Naive B cell (primary cell): ENCODE results near the gene CALML4. TPM values are rescaled to one million over a fixed set of nuclear protein-coding genes. Genes with fewer than 3 reads are reported as not detected.
"Not testable (repeated sequence)": the region's sequence is repeated elsewhere in the genome, so short reads cannot be mapped to it uniquely, and the experiment has no call there.

ENCODE experiments used
- ATAC-seq, 2 donors: fragments of 150-1000 bp; cut with Tn5 transposase; 2 replicates each; pipeline ENCODE4 v1.10.0; 2021; ENCODE audit warnings: low read depth in 2 of 2, mild to moderate bottlenecking in 2 of 2, moderate library complexity in 2 of 2
- DNase-seq: peaks from one replicate; pipeline ENCODE4 v3.0.0; 2022
- H3K27ac Mint-ChIP-seq, 6 donors: one replicate each; pipeline ENCODE4 v1.8.0; 2020 to 2022; ENCODE audit warnings: mild to moderate bottlenecking in 6 of 6, mixed read lengths in 6 of 6, moderate library complexity in 5 of 6, inconsistent platforms in 2 of 6
- H3K27me3 Mint-ChIP-seq, 3 donors: one replicate each; pipeline ENCODE4 v1.8.0; 2021 to 2022; ENCODE audit warnings: mixed read lengths in 3 of 3, mild to moderate bottlenecking in 1 of 3
- H3K36me3 Mint-ChIP-seq, 2 donors: one replicate each; pipeline ENCODE4 v1.8.0; 2020 to 2022; ENCODE audit warnings: mixed read lengths in 2 of 2, inconsistent platforms in 1 of 2, mild to moderate bottlenecking in 1 of 2
- H3K4me1 Mint-ChIP-seq, 3 donors: one replicate each; pipeline ENCODE4 v1.8.0; 2020 to 2022; ENCODE audit warnings: mixed read lengths in 3 of 3, inconsistent platforms in 1 of 3, mild to moderate bottlenecking in 1 of 3, moderate library complexity in 1 of 3
- H3K4me3 Mint-ChIP-seq, 8 donors: one replicate each; pipeline ENCODE4 v1.8.0; 2020 to 2022; ENCODE audit warnings: mild to moderate bottlenecking in 8 of 8, mixed read lengths in 8 of 8, moderate library complexity in 8 of 8, inconsistent platforms in 2 of 8
- H3K9me3 Mint-ChIP-seq, 7 donors: one replicate each; pipeline ENCODE4 v1.8.0; 2020 to 2022; ENCODE audit warnings: mixed read lengths in 7 of 7, mild to moderate bottlenecking in 5 of 7, inconsistent platforms in 2 of 7, moderate library complexity in 1 of 7
- polyA plus RNA-seq, 6 donors: library from polyadenylated mRNA; unstranded; fragments of 300-500 nt; fragmentation: Illumina TruSeq; gene quantifications; one replicate each; pipeline ENCODE4 v1.2.3, GENCODE V29; 2021; ENCODE audit warnings: low read depth in 6 of 6

CALML4 gene, protein sequence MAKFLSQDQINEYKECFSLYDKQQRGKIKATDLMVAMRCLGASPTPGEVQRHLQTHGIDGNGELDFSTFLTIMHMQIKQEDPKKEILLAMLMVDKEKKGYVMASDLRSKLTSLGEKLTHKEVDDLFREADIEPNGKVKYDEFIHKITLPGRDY
- under 1 TPM in 1 of 6 donors, not detected in 5; 0.61 TPM for polyA plus RNA-seq

DNA sequence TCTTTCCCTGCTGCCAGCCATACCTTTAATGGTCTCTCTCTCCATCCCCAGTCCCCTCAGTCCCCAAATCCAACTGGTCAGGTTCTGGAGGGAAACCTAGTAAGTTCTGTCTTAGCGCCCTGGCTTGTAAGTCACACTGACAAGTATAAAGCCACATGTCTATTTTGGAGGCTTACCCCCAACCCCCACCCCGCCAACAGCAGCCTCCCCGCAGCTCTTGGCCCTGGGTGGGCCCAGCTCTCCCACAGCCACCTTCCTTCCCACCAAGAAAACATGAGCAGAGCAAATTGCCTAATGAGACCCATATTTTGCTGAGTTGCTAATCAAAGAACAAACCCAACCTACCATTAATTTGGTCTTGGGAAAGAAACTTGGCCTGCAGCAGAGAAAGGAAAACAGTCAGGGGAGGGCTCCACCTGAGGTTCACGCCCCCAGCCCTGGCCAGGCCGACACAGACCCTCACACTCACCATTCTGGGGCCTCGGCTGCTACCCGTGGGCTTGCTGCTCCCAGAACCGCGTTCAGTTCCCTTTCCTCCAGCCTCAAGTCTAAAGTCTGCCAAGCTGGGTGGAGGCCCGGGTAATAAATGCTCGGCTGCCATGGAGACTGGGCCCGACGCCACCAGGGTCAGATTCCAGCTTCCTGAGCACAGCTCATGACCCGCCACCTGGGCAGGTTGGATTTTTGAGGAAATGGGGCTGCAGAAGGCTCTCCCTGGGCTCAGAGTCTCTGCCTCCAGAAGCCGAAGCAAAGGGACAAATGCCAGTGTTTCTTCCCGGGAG is at the start of gene CALML4:
TSS of gene CALML4 (minus strand) at position 557 of the 782 bp plus-strand sequence. CDS start at position 472, 85 bp downstream.
- ATAC-seq, result no peak
- peak within 1 kb of the TSS in 4 of 6 donors; percentile 52 to 77 (median 62) for H3K27ac Mint-ChIP-seq
- peaks cover 24 to 39% (median 25%) of the 10 kb centered on the region in 3 donors for H3K4me1 Mint-ChIP-seq
- no peaks in the 10 kb centered on the region for H3K9me3 Mint-ChIP-seq
- peak within 1 kb of the TSS in 1 of 8 donors; percentile 25 for H3K4me3 Mint-ChIP-seq
- DNase-seq, result no peak
- no peaks in the 10 kb centered on the region for H3K27me3 Mint-ChIP-seq
- H3K36me3 Mint-ChIP-seq, result no peaks in the 10 kb centered on the region

DNA sequence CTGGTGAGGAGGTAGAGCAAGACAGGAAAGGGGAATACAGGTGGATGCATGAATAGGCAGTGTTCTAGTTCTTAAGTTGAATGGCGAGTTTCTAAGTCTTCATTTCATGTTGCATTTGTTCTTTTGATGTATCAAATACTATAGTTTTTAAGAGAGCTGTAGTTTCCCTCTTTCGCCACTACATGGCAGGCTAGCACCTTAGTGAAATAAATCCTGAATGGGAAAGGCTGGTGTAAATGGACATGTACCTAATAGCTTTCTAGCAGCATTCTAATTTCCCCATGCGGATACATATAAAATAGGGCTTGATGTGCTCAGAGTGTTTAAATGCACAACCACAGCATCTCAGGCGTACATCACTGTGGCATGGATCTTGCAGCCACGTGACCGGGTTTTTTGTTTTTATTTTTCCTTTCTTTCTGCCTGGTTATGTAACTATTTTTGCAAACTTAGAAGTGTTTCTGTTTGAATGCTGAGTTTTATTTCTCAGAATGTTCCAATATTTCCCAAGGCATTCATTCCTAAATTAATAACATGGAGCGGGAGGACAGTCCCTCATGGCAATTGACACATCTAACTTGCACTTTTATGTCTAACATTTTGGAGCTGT is 47.9 kb upstream of the CALML4 start:
- peaks cover 0 to 5% (median 0%) of the 10 kb centered on the region in 3 donors for H3K4me1 Mint-ChIP-seq
- H3K4me3 Mint-ChIP-seq, result peak overlapping the region in 1 of 8 donors; percentile 30
- H3K36me3 Mint-ChIP-seq, result no peaks in the 10 kb centered on the region
- H3K27me3 Mint-ChIP-seq, result peaks cover 8 to 29% (median 17%) of the 10 kb centered on the region in 3 donors
- DNase-seq, result peak; percentile 33
- H3K27ac Mint-ChIP-seq, result no peak overlapping the region
- peak; percentile 34 to 55 for ATAC-seq
- H3K9me3 Mint-ChIP-seq, result no peaks in the 10 kb centered on the region

DNA sequence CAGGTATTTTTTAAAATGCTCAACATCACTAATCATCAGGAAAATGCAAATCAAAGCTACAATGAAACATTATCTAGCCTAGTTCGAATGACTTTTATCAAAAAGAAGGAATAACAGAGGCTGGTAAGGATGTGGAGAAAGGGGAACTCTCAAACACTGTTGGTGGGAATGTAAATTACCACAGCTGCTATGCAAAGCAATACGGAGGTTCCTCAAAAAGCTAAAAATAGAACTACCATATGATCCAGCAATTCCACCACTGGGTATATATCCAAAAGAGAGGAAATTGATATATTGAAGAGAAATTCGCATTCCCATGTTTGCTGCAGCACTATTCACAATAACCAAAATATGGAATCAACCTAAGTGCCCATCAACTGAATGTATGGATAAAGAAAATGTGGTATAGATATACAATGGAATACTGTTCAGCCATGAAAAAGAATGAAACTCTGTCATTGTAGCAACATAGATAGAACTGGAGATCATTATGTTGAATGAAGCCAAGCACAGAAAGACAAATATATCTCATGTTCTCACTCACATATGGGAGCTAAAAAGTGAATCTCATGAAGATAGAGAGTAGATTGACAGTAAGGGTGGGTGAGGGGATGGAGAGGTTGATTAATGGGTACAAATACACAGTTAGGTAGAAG is 44.1 kb upstream of the CALML4 start:
- H3K36me3 Mint-ChIP-seq, result peaks cover 0 to 8% of the 10 kb centered on the region in 2 donors
- ATAC-seq (no peak), DNase-seq (no peak)
- H3K27ac Mint-ChIP-seq, result no peak overlapping the region
- no peak overlapping the region for H3K4me3 Mint-ChIP-seq
- peaks cover 0 to 13% (median 9%) of the 10 kb centered on the region in 7 donors for H3K9me3 Mint-ChIP-seq
- H3K27me3 Mint-ChIP-seq, result peaks cover under 1 to 7% (median 7%) of the 10 kb centered on the region in 3 donors
- H3K4me1 Mint-ChIP-seq, result no peaks in the 10 kb centered on the region

DNA sequence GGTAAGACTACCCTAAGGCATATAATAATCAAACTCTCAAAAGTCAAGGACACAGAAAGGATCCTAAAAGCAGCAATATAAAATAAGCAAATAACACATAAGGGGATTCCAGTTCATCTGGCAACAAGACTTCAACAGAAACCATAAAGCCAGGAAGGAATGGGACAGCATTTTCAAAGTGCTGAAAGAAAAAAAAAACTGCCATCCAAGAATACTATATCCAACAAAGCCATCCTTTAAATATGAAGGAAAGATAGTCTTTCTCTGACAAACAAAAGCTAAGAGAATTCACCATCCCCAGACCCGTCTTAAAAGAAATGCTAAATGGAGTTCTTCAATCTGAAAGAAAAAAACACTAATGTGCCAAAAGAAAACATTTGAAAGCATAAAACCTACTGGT is 39.1 kb upstream of the CALML4 start:
- DNase-seq (no peak), ATAC-seq (no peak)
- Mint-ChIP-seq H3K9me3 (peaks cover 0 to 38% (median 30%) of the 10 kb centered on the region in 7 donors), H3K27ac (no peak overlapping the region), H3K4me1 (no peaks in the 10 kb centered on the region), H3K36me3 (peaks cover 0 to 21% of the 10 kb centered on the region in 2 donors), H3K4me3 (no peak overlapping the region), H3K27me3 (peaks cover 0 to 5% (median 0%) of the 10 kb centered on the region in 3 donors)

DNA sequence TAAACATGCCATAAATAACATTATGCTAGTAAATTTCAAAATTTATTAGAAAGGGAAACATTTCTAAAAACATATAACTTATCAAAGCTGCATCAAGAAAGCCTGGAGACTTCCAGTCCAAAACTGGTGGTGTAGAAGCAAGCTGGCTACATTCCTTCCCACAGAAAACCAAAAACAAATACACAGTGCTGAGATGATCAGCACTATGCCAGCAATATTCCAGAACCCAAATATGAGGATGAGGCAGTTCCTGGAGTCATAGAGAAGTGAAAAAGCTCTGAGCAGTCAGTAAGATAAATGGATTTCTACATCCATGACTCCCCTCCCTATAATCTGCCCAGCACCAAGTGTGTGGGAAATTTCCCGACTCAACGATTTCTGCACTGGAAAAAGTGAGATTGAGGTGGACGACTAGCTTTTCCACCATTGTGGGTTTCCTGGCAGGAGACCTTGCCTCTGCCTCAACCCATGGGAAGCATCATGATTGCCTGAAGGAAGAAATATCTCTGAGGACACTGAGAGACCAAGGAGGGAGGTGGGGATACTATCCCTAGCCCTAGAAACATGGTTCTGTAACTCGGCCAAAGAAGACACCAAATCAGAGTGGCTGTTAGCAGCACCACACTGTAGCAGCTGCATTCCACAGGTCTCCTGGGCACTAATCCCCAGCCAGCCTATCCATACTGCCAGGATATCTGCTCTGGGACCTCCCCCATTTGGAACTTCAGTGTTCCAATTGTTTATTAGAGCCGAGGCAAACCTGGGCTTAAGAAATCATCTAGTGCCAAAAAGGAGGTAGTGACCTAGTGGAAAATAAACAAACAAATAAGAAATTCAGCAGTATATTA is 36.2 kb upstream of the CALML4 start:
- ATAC-seq, result no peak
- H3K27ac Mint-ChIP-seq, result no peak overlapping the region
- peaks cover 0 to 38% (median 30%) of the 10 kb centered on the region in 7 donors for H3K9me3 Mint-ChIP-seq
- no peak for DNase-seq
- no peak overlapping the region for H3K4me3 Mint-ChIP-seq
- peaks cover 4 to 21% of the 10 kb centered on the region in 2 donors for H3K36me3 Mint-ChIP-seq
- no peaks in the 10 kb centered on the region for H3K27me3 Mint-ChIP-seq
- no peaks in the 10 kb centered on the region for H3K4me1 Mint-ChIP-seq

DNA sequence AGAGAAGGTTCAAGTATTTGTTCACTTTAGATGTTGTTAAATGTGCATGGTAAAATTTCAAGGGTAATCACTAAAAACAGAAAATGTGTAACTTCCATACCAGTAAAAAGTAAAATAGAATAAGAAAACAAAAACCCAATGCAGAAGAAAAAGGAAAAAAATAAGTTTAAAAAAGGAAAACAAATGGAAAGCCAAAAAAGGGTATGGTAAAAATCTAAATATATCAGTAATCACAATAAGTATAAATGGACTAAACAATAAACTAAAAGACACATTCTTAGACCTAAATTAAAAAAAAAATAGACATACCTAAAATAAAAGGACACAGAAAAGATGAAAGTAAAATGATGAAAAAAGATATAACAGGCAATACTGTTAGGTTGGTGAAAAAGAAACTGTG is 33.9 kb upstream of the CALML4 start:
- Mint-ChIP-seq H3K36me3 (peaks cover 4 to 11% of the 10 kb centered on the region in 2 donors), H3K27me3 (peaks cover 0 to 5% (median 0%) of the 10 kb centered on the region in 3 donors), H3K9me3 (peaks cover 0 to 26% (median 19%) of the 10 kb centered on the region in 7 donors), H3K4me3 (no peak overlapping the region), H3K27ac (no peak overlapping the region), H3K4me1 (no peaks in the 10 kb centered on the region)
- DNase-seq, result no peak
- no peak for ATAC-seq

DNA sequence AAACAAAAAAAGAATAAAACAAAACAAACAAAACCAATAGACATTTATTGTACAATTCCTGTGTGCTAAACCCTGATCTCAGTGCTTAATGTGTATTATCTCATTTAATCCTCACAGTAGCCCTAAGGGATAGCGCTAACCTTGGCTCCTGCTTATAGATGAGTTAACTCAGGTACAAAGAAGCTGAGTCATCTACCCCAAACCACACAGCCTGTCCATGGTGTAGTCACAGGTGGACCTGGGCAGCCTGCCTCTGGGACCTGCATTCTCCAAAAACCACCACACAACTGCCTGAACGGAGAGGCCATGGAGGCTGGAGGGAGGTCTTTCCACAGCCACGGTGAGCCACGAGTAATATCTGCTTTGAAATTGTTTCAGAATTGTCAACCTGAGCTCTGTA is 29.9 kb upstream of the CALML4 start:
- Mint-ChIP-seq H3K4me3 (no peak overlapping the region), H3K27me3 (peaks cover 0 to 5% (median 0%) of the 10 kb centered on the region in 3 donors), H3K4me1 (peaks cover 15 to 18% (median 16%) of the 10 kb centered on the region in 3 donors), H3K9me3 (peaks cover 0 to 2% (median 0%) of the 10 kb centered on the region in 7 donors), H3K27ac (no peak overlapping the region), H3K36me3 (peaks cover 0 to 4% of the 10 kb centered on the region in 2 donors)
- DNase-seq, result no peak
- ATAC-seq, result no peak

DNA sequence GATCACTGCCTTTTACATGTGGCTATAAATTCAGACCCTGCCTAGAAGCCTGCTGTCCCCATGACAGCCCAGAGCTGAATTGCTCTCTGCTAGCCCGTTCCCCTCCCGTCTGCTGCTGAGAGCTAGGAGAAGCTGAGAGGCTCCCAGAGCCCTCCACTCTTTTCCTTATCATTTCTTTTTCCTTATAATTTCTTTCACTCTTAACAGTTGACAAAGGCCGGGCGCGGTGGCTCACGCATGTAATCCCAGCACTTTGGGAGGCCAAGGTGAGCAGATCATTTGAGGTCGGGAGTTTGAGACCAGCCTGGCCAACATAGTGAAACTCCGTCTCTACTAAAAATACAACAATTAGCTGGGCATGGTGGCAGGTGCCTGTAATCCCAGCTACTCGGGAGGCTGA is 29.4 kb upstream of the CALML4 start:
- not testable (repeated sequence) for H3K4me3 Mint-ChIP-seq, H3K9me3 Mint-ChIP-seq, H3K36me3 Mint-ChIP-seq

DNA sequence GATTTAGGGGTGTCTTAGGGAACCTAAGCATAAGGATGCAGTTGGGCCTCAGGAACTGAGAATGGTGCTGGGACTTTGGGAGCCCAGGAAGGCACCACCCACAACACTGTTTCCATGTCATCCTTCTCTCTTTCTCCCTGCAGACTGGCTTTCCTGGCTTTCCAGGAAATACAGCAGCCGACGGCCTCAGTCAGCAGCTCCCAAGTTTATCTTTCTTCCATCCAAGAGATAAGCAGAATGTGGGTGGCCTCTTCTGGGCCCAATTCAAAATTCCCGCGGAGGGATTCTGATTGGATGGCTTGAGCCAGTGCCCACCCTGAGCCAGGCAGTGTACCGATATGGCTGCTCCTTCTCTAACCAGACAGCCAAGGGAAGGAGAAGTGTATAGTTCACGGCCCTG is 28.9 kb upstream of the CALML4 start:
- Mint-ChIP-seq H3K27ac (peak overlapping the region in 1 of 6 donors; percentile 60), H3K4me3 (no peak overlapping the region), H3K36me3 (peaks cover 0 to 3% of the 10 kb centered on the region in 2 donors), H3K9me3 (no peaks in the 10 kb centered on the region), H3K27me3 (peaks cover 0 to 5% (median 0%) of the 10 kb centered on the region in 3 donors), H3K4me1 (peaks cover 18 to 22% (median 19%) of the 10 kb centered on the region in 3 donors)
- DNase-seq, result no peak
- ATAC-seq, result no peak

More for the DNA sequence above, 29.4 kb upstream of the CALML4 start:
- H3K4me1 Mint-ChIP-seq, result peaks cover 18 to 22% (median 19%) of the 10 kb centered on the region in 3 donors
- H3K27me3 Mint-ChIP-seq, ATAC-seq, DNase-seq: not testable (repeated sequence)
- H3K27ac Mint-ChIP-seq, result peak overlapping the region in 1 of 6 donors; percentile 87

DNA sequence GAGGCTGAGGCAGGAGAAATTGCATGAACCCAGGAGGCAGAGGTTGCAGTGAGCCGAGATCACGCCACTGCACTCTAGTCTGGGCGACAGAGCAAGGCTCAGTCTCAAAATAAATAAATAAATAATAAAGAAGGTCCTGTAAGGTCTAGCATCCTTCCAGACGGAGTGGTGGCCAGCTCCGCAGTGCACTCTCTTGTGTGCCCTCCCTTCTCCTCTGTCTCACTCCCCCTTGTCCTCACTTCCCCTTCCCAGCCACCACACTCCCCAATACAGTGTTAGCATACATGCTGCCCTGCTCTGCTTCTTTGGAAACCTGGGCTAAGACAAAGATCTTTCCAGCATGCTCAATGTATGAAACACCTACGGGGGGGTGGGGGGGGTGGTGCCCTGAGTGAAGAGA is 27.8 kb upstream of the CALML4 start:
- Mint-ChIP-seq H3K27me3 (peaks cover 0 to 5% (median 0%) of the 10 kb centered on the region in 3 donors), H3K36me3 (no peaks in the 10 kb centered on the region), H3K4me3 (peak overlapping the region in 1 of 8 donors; percentile 23), H3K27ac (peak overlapping the region in 1 of 6 donors; percentile 1), H3K9me3 (no peaks in the 10 kb centered on the region), H3K4me1 (peaks cover 27 to 31% (median 27%) of the 10 kb centered on the region in 3 donors)
- DNase-seq (no peak), ATAC-seq (peak in 1 of 2 donors; percentile 18)

DNA sequence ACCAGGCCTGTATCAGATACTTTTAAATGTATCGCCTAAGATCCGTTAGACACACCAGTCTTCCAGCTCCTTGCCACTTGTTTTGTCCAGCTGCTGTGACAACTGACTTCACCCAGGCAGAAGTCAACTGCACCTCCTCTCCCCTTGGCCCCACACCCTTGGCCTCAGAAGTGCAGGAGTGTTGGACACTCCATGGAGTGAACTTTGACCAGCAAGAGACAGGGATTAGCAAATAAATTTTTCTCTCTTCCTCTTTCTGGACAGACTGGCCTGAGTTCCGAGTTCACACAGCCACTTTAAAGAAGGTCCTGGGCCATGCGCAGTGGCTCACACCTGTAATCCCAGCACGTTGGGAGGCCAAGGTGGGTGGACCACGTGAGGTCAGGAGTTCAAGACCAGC is 27.3 kb upstream of the CALML4 start:
- no peaks in the 10 kb centered on the region for H3K36me3 Mint-ChIP-seq
- H3K4me3 Mint-ChIP-seq, result no peak overlapping the region

DNA sequence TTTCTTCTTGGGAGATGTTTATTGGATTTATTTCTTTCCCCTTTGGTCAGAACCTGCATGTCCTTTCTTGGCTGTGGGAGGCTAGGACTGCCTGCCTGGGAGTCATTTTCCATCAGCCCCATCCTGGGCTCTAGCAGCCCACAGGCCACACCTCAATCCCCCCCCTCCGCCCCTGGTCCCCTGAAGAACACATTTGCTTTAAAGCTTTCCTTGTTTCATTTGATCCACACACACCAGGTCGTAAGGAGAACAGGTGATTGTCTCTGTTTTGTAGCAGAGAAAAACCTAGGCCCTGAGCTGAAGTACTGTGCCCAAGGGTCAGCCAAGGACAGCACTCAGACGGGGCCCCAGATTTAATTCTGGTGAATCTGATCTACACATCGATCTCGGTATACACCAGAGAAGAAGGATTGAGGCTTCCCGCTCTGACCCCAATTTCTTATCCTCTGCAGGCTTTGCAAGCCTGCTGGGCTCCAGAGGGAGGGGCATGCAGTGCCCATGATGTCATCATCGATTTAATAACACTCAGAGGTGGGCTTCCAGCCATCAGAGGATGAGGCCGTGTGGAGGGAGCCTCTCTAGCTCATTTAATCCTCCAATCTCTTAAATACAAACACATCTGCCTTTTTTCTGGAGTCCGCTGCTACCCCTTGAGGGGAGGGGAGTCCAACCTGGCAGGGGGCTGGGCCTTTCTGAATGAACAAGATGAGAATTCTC is 26.1 kb upstream of the CALML4 start:
- no peak for DNase-seq
- Mint-ChIP-seq H3K9me3 (no peaks in the 10 kb centered on the region), H3K27me3 (peaks cover 0 to 5% (median 0%) of the 10 kb centered on the region in 3 donors), H3K36me3 (no peaks in the 10 kb centered on the region), H3K4me1 (peaks cover 27 to 42% (median 36%) of the 10 kb centered on the region in 3 donors), H3K27ac (peak overlapping the region in 5 of 6 donors; percentile 76 to 99 (median 84)), H3K4me3 (peak overlapping the region in 7 of 8 donors; percentile 49 to 97 (median 65))
- no peak for ATAC-seq

More for the DNA sequence above, 27.3 kb upstream of the CALML4 start:
- peaks cover 27 to 36% (median 31%) of the 10 kb centered on the region in 3 donors for H3K4me1 Mint-ChIP-seq
- ATAC-seq, result no peak
- H3K9me3 Mint-ChIP-seq, result no peaks in the 10 kb centered on the region
- no peak for DNase-seq
- peaks cover 0 to 5% (median 0%) of the 10 kb centered on the region in 3 donors for H3K27me3 Mint-ChIP-seq
- no peak overlapping the region for H3K27ac Mint-ChIP-seq
